Naive thymus-derived CD8-positive, alpha-beta T cell (primary cell): ENCODE measurements around the gene CGB3. TPM values are rescaled to one million over a fixed set of nuclear protein-coding genes. Genes with fewer than 3 reads are reported as not detected.
A peak's percentile ranks its signal among the peaks of the same experiment; 100 is the strongest.
"Not testable (repeated sequence)": the region's sequence is repeated elsewhere in the genome, so short reads cannot be mapped to it uniquely, and the experiment has no call there.

Experiments
- ATAC-seq, 2 donors: fragments of 150-1000 bp; cut with Tn5 transposase in 1 of 2; sonication (Bioruptor Pico), chemical (Tn5 transposase) in 1 of 2; 1 replicate in 1 of 2; 2 replicates in 1 of 2; pipeline ENCODE4 v1.10.0; 2021; ENCODE audit warnings: mild to moderate bottlenecking in 2 of 2, moderate library complexity in 2 of 2
- POLR2A ChIA-PET: fragments of 350-600 bp; sonication (Branson Sonifier 250); formaldehyde crosslinking; loops from one replicate; lab custom pipeline; 2021; ENCODE audit warnings: antibody characterized with exemption; lab: Charles Lee
- DNase-seq, 10 donors: peaks; one replicate each; pipeline versions ENCODE4 v3.0.0 to v3.0.0-alpha.2; 2020 to 2022
- H3K27ac Mint-ChIP-seq, 10 donors: one replicate each; pipeline ENCODE4 v1.8.0; 2020 to 2022; ENCODE audit warnings: mild to moderate bottlenecking in 10 of 10, mixed read lengths in 10 of 10, moderate library complexity in 4 of 10, inconsistent platforms in 1 of 10
- H3K27me3 Mint-ChIP-seq, 5 donors: one replicate each; pipeline ENCODE4 v1.8.0; 2021 to 2022; ENCODE audit warnings: mixed read lengths in 5 of 5
- H3K36me3 Mint-ChIP-seq, 3 donors: one replicate each; pipeline ENCODE4 v1.8.0; 2020 to 2022; ENCODE audit warnings: mixed read lengths in 3 of 3, mild to moderate bottlenecking in 2 of 3, inconsistent platforms in 1 of 3
- H3K4me1 Mint-ChIP-seq, 4 donors: one replicate each; pipeline ENCODE4 v1.8.0; 2021 to 2022; ENCODE audit warnings: mixed read lengths in 4 of 4
- H3K4me3 Mint-ChIP-seq, 10 donors: one replicate each; pipeline ENCODE4 v1.8.0; 2020 to 2022; ENCODE audit warnings: mild to moderate bottlenecking in 10 of 10, mixed read lengths in 10 of 10, moderate library complexity in 6 of 10, inconsistent platforms in 1 of 10
- H3K9me3 Mint-ChIP-seq, 9 donors: one replicate each; pipeline ENCODE4 v1.8.0; 2020 to 2022; ENCODE audit warnings: mixed read lengths in 9 of 9, mild to moderate bottlenecking in 3 of 9, inconsistent platforms in 1 of 9, moderate library complexity in 1 of 9
- polyA plus RNA-seq, 3 donors: library from polyadenylated mRNA; unstranded; fragments of 300-500 nt; fragmentation: Illumina TruSeq; gene quantifications; one replicate each; pipeline ENCODE4 v1.2.3, GENCODE V29; 2021
- total RNA-seq, 8 experiments: library from RNA in 2 of 8; stranded (reverse) in 2 of 8; gene quantifications; one replicate each; pipeline ENCODE4 v1.2.3 and lab custom pipeline; 2021 to 2026

Gene CGB3
- total and polyA plus RNA-seq, 5 experiments from 2014 or later: not detected

DNA sequence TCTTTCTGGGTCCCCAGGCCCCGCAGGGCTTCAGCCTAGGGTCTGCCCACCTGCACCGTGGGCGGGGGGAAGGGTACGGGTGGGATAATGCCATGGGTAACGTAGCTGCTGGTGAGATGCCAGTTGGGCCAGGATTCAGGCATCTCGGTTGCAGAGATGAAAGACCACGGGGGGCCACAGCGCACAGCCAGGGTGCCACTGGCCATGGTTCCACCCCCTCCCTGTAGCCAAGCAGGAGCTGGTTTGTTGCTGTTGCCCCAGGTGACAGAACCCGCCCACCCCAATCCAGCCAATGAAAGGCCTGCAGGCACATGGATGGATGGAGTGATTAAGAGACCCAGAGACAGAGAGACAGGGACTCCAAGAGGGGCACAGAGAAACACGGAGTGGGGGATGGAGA, 34.4 kb upstream of the CGB3 start:
- no peaks in the 10 kb centered on the region for H3K36me3 Mint-ChIP-seq
- peaks cover 9 to 27% (median 18%) of the 10 kb centered on the region in 4 donors for H3K4me1 Mint-ChIP-seq
- POLR2A ChIA-PET: interaction anchor here (0.5 to 1.1 kb wide), 2 partner anchors 56 to 619 kb away, joined by 3 read pairs; partner anchors contain the start of genes LIN7B and PRMT1
- ATAC-seq (no peak), DNase-seq (peak in 1 of 10 donors; percentile 13)
- peaks cover 14 to 46% (median 29%) of the 10 kb centered on the region in 5 donors for H3K27me3 Mint-ChIP-seq
- no peaks in the 10 kb centered on the region for H3K9me3 Mint-ChIP-seq
- no peak overlapping the region for H3K27ac Mint-ChIP-seq
- peak overlapping the region in 7 of 10 donors; percentile 10 to 95 (median 84) for H3K4me3 Mint-ChIP-seq

- no peaks in the 10 kb centered on the region for H3K36me3 Mint-ChIP-seq
- ATAC-seq (peak; percentile 38 to 51), DNase-seq (peak in 5 of 10 donors; percentile 16 to 51 (median 32))
- POLR2A ChIA-PET: interaction anchor here (0.6 to 1.1 kb wide), 3 partner anchors 56 to 428 kb away, joined by 3 to 5 read pairs (median 3); partner anchors contain the start of gene LIN7B
- peaks cover 14 to 40% (median 26%) of the 10 kb centered on the region in 5 donors for H3K27me3 Mint-ChIP-seq
- no peaks in the 10 kb centered on the region for H3K9me3 Mint-ChIP-seq
- H3K4me3 Mint-ChIP-seq: peak within 1 kb of the TSS; percentile 78 to 95 (median 90)
- H3K4me1 Mint-ChIP-seq: peaks cover 9 to 27% (median 18%) of the 10 kb centered on the region in 4 donors
- H3K27ac Mint-ChIP-seq: peak within 1 kb of the TSS in 5 of 10 donors; percentile 13 to 81 (median 38)
Observed at GRCh38 chr19:49057636-49058234, 33.6 kb upstream of the CGB3 start, which contains the start of gene CGB7. CGB7 (minus strand) TSS chr19:49057749; CDS start chr19:49055375, 2,374 bp downstream.

GRCh38 chr19:49056902-49057596, 32.9 kb upstream of the CGB3 start:
- peaks cover 14 to 40% (median 26%) of the 10 kb centered on the region in 5 donors for H3K27me3 Mint-ChIP-seq
- POLR2A ChIA-PET: interaction anchor here (0.6 to 1.1 kb wide), 3 partner anchors 57 to 65 kb away, joined by 3 read pairs; partner anchors contain the start of genes GYS1 and LIN7B
- peak overlapping the region in 3 of 10 donors; percentile 13 to 81 (median 28) for H3K27ac Mint-ChIP-seq
- DNase-seq (peak in 2 of 10 donors; percentile 3 to 15), ATAC-seq (peak; percentile 6 to 28)
- H3K36me3 Mint-ChIP-seq, H3K9me3 Mint-ChIP-seq: not testable (repeated sequence)
- H3K4me3 Mint-ChIP-seq: peak overlapping the region; percentile 78 to 95 (median 90)
- peaks cover 9 to 27% (median 18%) of the 10 kb centered on the region in 4 donors for H3K4me1 Mint-ChIP-seq

DNA sequence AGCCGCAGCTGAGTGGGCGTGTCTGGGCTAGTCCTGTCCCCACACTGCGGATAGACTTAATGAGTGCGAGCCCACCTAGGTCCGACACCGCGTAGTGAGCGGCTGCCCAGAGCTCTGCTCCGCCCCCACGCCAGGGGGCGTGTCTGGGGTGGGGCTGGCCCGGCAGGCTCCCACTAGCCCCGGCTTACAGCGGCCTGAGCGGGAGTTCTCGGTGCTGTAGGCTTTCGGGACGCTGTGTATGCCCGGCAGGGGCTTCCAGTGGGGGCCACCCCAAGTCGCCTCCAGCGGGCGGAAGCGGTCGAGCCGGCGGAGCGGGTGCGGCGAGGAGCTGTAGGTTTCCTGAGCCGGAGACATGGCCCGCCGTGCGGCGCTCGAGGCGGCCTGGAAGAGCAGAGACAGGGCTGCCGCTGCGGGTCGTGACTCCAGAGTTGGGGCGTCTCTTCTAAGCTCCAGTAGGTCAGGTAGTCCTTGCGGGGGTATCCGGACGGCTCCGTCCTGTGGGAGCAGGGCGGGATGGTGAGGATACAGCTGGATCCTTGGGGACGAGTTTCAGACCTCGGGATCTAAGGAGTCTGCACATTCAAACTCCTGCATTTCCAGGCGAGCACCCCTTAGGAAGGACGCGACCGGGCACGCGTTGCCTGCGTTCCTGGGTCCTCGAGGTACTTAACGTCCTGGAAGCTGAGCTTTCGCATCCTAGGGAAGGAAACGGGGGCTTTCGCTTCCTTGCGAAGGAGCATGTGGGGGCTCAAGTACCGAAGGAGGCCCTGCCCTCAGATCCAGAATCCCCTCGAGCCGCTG, 32.2 kb upstream of the CGB3 start:
- DNase-seq: peak; percentile 16 to 72 (median 49)
- Mint-ChIP-seq H3K9me3 (no peaks in the 10 kb centered on the region), H3K36me3 (no peaks in the 10 kb centered on the region), H3K27me3 (peaks cover 14 to 37% (median 26%) of the 10 kb centered on the region in 5 donors), H3K27ac (peak overlapping the region in 1 of 10 donors; percentile 11), H3K4me3 (peak overlapping the region; percentile 78 to 95 (median 90)), H3K4me1 (peaks cover 9 to 27% (median 18%) of the 10 kb centered on the region in 4 donors)
- POLR2A ChIA-PET: interaction anchor here (0.7 to 1.0 kb wide), 2 partner anchors 63 to 75 kb away, joined by 3 read pairs; partner anchors contain the start of gene GYS1
- ATAC-seq: peak; percentile 77 to 78

DNA sequence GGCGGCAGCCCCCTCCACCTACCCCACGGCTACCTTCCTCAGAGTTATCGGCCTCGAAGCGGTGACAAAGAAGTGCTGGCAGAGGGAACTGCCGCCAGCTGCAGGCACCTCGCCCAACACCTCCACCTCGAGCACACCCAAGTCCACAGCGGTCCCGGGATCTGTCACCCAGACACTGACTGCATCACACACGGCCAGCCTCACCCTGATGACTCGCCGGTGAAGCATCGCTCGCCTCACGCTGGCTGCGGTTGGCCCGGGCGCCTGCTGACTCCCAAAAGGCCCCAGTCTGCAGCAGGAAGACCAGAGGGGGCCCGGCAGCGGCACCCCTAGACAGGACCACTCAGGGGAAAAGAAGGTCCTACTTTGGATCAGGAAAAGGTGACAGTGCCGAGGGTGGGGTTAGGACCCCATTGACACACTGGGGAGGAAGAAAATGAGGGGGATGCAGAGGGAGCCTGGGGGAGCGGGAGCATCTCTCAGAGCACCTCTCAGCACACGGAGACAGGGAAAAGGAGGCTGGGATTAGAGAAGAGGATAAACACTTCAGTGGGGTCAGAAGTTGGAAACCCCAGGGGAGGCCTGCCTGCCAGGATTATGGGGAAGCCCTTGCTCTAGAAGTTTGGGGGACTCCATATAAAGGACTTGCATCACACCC, 26.4 kb upstream of the CGB3 start:
- DNase-seq, H3K4me3 Mint-ChIP-seq, H3K27me3 Mint-ChIP-seq, H3K4me1 Mint-ChIP-seq, ATAC-seq, POLR2A ChIA-PET, H3K27ac Mint-ChIP-seq, H3K9me3 Mint-ChIP-seq, H3K36me3 Mint-ChIP-seq: not testable (repeated sequence)

- H3K9me3 Mint-ChIP-seq, H3K36me3 Mint-ChIP-seq, ATAC-seq, DNase-seq, H3K4me1 Mint-ChIP-seq, H3K27ac Mint-ChIP-seq, POLR2A ChIA-PET, H3K4me3 Mint-ChIP-seq, H3K27me3 Mint-ChIP-seq: not testable (repeated sequence)
Observed at GRCh38 chr19:49049834-49050233, 25.7 kb upstream of the CGB3 start.

- DNase-seq, POLR2A ChIA-PET, H3K36me3 Mint-ChIP-seq, H3K27me3 Mint-ChIP-seq, H3K9me3 Mint-ChIP-seq, ATAC-seq, H3K4me1 Mint-ChIP-seq: not testable (repeated sequence)
- peak within 1 kb of the TSS in 1 of 10 donors; percentile 33 for H3K27ac Mint-ChIP-seq
- H3K4me3 Mint-ChIP-seq: peak within 1 kb of the TSS in 1 of 10 donors; percentile 51
Observed at GRCh38 chr19:49049011-49049410, 24.9 kb upstream of the CGB3 start, which contains the start of gene CGB8. CGB8 (minus strand) TSS chr19:49049111; CDS start chr19:49048739, 372 bp downstream.

GRCh38 chr19:49043548-49043947, 19.4 kb upstream of the CGB3 start, which contains the start of gene CGB5:
CGB5 (plus strand) TSS chr19:49043848; CDS start chr19:49044210, 362 bp downstream.
- H3K27me3 Mint-ChIP-seq, POLR2A ChIA-PET, H3K4me1 Mint-ChIP-seq, H3K4me3 Mint-ChIP-seq, H3K36me3 Mint-ChIP-seq, ATAC-seq, H3K9me3 Mint-ChIP-seq, DNase-seq, H3K27ac Mint-ChIP-seq: not testable (repeated sequence)

DNA sequence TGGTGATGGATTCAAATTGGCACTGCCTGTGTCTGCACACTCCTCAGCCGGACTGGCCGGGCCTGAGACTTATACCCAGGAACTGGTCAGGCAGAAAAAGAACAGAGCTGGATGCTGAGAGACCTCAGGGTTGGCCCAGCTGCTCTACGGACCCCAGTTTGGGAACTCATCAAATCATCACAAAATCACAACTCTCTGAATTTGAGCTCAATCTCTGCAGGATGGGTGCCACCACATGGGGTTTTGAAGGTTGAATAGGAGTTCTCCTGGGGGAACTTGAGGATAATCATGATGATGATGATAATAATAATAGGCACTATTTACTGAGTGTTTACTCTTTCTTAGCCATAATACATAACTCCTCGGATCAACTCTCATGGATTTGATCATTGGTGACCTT, 18.5 kb upstream of the CGB3 start:
- H3K27ac Mint-ChIP-seq, H3K36me3 Mint-ChIP-seq, DNase-seq, H3K27me3 Mint-ChIP-seq, H3K9me3 Mint-ChIP-seq, H3K4me1 Mint-ChIP-seq, H3K4me3 Mint-ChIP-seq, ATAC-seq, POLR2A ChIA-PET: not testable (repeated sequence)

GRCh38 chr19:49042177-49042576, 18.0 kb upstream of the CGB3 start:
- Mint-ChIP-seq H3K9me3 (no peaks in the 10 kb centered on the region), H3K27ac (no peak overlapping the region), H3K27me3 (peaks cover 0 to 3% (median 0%) of the 10 kb centered on the region in 5 donors), H3K4me3 (no peak overlapping the region), H3K4me1 (no peaks in the 10 kb centered on the region), H3K36me3 (no peaks in the 10 kb centered on the region)
- DNase-seq (no peak), ATAC-seq (no peak)
- POLR2A ChIA-PET: no interaction called here

- POLR2A ChIA-PET, ATAC-seq, H3K4me1 Mint-ChIP-seq, H3K36me3 Mint-ChIP-seq, H3K27me3 Mint-ChIP-seq, H3K9me3 Mint-ChIP-seq, DNase-seq, H3K4me3 Mint-ChIP-seq: not testable (repeated sequence)
- H3K27ac Mint-ChIP-seq: peak overlapping the region in 1 of 10 donors; percentile 11
Observed at GRCh38 chr19:49039736-49040135, 15.6 kb upstream of the CGB3 start.
